CD4-positive, alpha-beta T cell treated with Interleukin-2 at 100 ng/mL for 4 hours (primary cell): ENCODE results near the gene SLAIN2.
"Not testable (repeated sequence)": the region's sequence is repeated elsewhere in the genome, so short reads cannot be mapped to it uniquely, and the experiment has no call there.

ENCODE experiments used
- DNase-seq: peaks from one replicate; pipeline ENCODE4 v3.0.0-alpha.2; 2020; ENCODE audit warnings: low spot score

The SLAIN2 gene

DNA sequence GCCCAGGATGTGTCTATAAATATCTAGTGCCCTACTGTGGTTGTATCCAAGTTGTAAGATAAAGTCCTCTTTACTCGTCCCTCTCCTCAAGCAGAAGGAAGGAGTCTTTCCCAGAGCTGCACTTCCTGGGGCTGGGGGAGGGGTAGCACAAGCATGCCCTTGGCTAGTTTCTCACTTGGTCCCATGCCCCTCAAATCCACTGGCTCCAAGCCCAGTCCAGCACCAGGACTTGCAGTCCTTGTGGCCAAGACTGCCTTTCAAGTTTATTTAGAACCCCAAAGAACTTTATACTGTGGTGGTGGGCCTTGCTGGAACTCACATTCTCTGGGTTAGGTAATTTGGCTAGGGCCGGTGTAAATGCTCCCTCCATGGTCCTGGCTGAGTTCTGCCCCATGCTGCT, 98.7 kb downstream of the SLAIN2 start:
- DNase-seq, result no peak

DNA sequence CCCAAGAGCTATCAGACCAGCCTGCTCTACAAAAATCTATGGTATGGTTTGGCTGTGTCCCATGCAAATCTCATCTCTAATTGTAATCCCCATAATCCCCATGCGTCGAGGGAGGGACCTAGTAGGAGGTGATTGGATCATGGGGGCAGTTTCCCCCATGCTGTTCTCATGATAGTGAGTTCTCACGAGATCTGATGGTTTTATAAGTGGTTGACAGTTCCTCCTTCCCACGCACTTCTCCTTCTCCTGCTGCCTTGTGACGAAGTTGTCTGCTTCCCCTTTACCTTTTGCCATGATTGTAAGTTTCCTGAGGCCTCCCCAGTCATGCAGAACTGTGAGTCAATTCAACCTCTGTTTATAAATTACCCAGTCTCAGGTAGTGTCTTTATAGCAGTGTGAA, 99.6 kb downstream of the SLAIN2 start:
- DNase-seq, result not testable (repeated sequence)

DNA sequence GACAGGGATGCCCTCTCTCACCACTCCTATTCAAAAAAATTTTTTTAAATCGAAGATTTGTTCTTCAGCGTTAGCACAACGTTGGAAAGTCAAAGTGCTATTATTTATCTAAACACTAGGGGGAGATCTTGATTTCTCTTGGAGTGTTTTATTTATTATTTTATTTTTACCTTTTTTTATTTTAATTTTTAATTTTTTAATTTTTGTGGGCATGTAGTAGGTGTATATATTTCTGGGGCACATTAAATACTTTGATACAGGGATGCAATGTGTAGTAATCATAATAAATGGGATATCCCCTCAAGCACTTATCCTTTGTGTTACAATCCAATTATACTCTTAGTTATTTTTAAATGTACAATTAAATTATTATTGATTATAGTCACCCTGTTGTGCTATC, 104.4 kb downstream of the SLAIN2 start:
- DNase-seq, result peak; percentile 16

DNA sequence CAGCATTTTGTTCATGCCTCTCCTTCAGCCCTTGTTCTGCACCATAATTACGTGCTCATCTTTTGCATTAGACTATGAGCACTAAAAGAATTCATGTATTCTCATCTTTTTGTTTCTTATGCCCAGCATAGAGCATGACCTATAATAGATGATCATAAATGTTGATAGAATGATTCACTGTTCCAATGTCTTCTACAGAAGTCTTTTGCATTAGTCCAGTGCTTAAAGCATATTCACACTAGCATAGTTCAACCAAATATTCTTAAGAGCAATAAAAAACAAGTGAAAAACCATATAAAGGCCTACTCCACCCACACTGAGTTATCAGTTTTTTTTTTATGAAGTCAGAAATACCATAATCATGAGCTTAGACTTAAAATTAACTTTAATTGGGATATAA, 105.3 kb downstream of the SLAIN2 start:
- no peak for DNase-seq

DNA sequence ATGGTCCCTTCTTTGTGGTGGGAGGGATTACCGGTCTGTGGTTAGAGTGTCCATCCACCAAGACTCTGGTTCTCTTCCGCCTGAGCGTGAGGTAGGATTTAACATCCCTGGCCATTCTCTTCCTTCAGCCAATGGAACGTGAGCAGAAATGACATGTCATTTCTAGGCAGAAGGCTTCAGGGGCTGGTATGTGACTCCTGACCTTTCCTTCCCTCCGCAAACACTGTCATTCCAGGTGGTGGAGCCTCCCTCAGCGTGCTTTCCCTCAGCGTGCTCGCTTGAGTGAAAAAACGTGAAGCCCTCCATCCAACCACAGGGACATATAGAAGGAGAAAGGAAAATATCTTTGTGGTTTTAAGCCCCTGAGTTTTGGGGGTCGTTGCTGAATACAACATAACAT, 107.8 kb downstream of the SLAIN2 start:
- DNase-seq, result no peak

DNA sequence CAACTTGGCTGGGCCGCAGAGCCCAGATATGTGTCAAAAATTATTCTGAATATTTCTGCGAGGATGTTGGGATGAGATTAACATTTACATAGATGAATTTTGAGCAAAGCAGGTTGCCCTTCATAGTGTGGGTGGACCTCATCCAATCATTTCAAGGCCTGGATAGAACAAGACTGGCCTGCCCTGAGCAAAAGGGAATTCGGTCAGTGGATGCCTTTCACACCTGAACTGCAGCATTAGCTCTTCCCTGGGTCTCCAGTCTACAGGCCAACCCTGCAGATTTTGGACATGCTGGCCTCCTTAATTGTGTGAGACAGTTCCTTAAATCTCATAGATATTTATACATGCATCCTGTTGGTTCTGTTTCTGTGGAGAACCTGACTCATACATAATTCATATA, 109.4 kb downstream of the SLAIN2 start:
- no peak for DNase-seq

DNA sequence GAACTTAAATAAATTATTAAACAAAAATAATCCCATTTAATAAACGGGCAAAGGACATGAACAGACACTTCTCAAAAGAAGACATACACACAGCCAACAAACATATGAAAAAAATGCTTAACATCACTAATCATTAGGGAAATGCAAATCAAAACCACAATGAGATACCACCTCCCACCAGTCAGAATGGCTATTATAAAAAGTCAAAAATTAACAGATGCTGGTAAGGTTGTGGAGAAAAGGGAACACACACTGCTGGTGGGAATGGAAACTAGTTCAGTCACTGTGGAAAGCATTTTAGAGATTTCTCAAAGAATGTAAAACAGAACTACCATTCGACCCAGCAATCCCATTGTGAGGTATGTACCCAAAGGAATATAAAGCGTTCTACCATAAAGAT, 110.3 kb downstream of the SLAIN2 start:
- not testable (repeated sequence) for DNase-seq

DNA sequence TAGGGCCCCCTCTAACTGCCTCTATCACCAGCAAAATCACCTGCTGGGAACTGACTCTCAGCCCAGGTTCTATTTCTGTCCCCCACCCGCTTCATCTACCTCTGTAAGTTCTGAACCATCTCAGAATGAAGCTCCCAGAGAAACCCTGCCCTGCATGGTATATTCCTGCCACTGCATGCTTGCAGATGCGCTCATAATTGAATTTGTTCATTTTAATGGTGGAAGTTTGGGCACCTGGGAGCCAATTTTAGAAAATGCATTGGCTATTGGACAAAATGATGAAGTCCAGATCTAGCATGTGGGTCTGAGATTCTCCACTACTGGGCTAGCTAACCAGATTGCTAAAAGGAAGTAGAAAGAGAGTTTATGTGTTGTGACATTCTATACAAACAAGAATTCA, 113.3 kb downstream of the SLAIN2 start:
- no peak for DNase-seq

DNA sequence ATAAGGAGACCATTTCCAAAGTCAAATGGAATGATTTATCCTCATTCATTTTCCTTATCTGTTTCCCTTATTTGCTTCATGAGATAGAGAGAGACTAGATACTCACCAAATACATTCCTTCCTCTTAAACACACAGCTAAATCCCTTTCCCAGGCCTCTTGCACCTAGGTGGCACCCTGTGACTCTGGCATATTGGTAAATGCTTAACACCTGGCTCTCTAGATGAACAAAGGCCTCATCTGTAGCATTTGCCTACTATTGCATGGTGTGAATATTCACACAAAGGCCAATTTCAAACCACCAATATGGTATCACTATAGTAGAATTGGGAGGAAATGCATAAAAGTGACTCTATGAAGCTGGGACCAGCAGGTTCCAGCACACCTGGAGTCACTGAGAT, 119.7 kb downstream of the SLAIN2 start:
- DNase-seq, result no peak

DNA sequence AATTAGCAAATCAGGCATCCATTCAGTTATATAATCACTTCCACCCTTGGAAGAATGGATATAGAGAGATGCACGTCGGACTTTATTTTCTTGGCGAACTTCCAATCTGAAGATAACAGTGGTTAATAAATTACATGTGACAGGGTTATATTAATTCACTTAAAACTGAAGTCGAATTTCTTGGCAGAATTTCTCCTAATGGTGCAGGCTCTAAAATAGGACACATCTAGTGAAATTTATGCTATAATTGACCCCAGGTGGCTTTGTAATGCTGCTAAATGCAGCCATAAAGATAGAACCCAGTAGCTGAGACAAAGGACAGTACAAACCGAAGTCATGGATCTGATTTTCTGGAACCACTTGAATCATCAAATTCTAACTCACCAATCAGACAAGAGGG, 121.0 kb downstream of the SLAIN2 start:
- DNase-seq, result no peak

DNA sequence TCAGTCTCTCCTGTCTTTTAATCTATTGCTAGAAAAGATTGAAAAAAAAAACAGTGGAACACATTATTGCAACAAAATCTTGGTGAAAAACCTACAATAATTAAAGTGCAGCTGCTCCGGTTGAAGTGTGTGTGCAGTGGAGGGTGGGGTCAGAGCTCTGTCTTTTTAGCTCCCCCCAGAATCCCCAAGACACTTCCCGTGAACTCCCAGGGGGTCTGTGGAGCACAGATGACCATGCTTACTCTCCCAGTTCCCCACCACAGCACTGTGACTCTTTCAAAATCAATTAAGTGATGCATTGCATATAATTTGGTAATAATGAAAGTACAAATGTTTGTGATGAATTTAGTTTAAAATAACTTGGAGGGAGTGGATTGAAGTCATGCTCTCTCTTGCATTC, 126.1 kb downstream of the SLAIN2 start:
- no peak for DNase-seq

DNA sequence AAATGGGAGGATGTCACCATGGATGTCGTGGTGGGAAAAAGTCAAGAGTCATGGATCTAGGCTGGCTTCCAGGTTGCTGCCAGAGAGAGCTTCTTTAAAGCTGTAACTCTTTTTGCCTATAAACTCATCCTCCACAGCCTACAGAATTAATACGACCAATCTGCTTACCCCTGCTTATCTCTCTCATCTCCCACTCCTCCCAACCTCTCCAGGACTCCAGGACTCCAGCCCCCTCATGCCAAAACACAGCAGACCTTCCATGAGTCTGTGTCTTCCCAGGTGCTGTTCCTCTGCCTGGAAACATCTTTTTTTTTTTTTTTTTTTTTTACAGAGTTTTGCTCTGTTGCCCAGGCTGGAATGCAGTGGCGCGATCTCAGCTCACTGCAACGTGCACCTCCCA, 126.6 kb downstream of the SLAIN2 start:
- DNase-seq, result no peak

DNA sequence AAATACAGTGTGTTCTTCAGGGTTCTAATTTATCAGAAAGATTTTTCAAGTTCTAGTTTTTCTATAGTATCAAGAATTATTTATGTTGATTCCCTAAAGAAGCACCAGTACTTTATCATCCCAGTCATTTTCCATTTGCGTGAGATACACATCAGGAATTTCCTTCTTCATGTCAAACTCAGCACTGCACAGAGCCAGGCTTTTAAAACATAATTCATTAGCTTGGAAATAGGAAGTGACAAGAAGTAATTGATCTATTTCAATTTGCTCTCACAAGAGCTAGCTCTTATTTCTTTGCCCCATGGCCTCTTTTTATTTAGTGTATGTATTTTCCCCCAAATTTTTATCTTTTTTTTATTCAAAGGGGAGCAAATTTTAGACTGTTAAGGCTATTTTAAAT, 128.8 kb downstream of the SLAIN2 start:
- DNase-seq, result no peak

DNA sequence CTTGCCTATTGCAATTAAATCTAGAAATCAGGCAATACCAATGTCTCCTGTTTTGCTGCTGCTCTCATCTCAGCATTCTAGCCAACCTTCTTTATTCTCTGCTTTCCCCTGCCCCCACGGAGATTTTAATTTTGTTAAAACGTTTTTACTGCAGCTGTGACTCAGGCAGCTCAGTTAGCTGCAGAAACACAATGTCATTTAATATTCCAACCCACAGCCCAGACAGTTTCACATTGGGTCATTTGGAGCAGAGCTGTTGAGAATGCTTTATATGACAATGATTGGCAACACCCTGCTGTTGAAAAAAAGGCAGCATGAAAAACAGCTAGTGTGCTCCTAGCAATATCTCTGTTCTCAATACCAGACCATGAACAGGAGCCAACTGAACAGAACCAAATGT, 129.2 kb downstream of the SLAIN2 start:
- no peak for DNase-seq

DNA sequence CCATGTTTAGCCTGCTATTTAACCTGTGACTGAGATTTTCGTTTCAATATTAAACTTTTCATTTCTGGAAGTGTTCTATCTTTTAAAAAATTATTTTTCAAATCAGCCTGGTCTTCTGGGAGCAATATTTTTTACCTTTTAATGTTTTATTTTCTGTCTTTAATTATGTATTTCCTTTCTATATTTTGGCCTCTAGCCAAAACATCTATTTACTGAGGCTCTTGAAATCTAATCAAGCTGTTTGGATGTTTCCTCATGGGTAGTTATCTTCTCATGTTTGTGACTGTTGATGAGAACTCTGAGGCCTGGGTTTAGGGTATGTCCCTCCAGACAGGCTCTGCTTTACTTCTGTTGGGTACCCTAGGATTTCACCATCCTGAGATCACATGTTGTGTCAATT, 131.5 kb downstream of the SLAIN2 start:
- DNase-seq, result no peak

DNA sequence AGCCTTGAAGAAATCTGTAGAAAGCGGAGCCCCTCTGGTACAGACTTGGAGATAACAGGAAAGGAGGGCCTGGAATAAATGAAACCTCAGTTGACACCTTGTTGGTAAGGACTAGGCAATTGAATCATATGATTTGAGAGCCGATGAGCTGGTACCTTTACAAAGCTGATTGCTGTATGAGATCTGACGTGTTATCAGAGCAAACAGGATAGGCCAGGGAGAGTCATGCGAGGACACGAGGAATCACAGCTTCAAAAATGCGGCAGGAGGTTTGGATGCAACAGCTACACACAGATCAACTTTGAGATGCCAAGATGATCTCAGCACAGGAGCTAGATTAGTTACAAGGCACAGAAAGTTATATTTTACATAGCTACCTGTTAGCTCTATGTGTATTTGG, 134.4 kb downstream of the SLAIN2 start:
- DNase-seq, result no peak
